NCI-H2227 (cell line): ENCODE data around the gene CXCL11.
"Not testable (repeated sequence)": the region's sequence is repeated elsewhere in the genome, so short reads cannot be mapped to it uniquely, and the experiment has no call there.

ENCODE experiments used
- DNase-seq: peaks from one replicate; lab custom pipeline; 2025; ENCODE audit not compliant: unreplicated experiment; lab: John Stamatoyannopoulos, UW

Gene CXCL11

GRCh38 chr4:76002176-76002575 is 33.7 kb downstream of the CXCL11 start:
- DNase-seq: no peak

DNA sequence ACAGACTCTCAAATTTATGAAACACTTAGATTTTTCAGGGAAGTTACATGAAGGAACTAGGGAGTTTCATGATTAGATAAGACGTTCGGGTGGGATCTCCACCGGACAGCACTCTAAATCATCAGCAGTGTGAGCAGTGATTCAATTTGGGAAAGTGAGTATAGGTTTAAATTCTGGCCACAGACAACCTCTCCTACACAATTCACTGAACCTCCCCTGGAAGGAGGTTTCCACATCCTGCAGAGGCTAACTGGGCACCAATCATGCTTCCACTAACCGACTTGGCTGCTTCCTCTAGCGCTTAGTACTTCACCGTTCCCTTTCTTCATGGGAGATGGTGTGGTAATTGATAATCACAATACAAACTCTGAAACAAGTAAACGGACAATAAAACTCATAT is 34.2 kb downstream of the CXCL11 start:
- no peak for DNase-seq

DNA sequence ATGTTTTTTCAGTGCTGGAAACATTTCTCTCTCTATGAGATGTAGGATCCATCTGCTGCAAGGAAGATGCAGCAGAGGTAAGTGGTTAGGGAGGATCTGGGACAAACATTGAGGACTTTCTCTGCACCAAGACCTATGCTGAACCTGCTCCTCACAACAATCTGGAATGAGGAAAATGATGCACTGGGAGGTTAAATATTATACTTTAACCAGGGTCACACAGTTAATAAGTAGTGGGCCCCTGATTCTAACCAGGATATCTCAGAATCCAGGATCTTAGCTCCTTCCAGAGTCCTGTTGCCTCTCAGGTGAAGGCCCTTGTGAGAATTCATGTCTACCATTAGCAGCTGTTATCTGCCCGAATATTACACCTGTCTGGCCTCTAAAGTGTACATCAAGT is 35.6 kb downstream of the CXCL11 start:
- no peak for DNase-seq

GRCh38 chr4:75998525-75999147 is 37.2 kb downstream of the CXCL11 start:
- DNase-seq: not testable (repeated sequence)

DNA sequence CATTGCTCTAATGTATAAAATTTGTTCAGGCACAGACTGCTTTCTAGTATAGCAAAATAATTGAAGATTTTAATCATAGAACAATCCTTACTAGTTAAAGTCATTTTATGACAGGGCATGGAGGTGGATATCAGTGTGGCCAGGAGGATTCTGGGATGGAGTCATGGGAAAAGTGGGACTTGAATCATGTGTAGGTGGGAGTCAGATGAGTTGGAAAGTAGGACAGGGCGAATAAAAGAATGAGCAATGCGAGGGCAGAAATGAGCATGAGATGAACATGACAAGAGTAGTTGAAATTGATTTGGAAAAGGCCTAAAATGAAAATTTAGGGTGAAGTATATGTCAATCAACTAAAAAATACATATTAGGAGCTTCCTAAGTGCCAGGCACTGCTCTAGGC is 37.9 kb downstream of the CXCL11 start:
- no peak for DNase-seq

GRCh38 chr4:75997081-75997480 is 38.8 kb downstream of the CXCL11 start:
- no peak for DNase-seq

DNA sequence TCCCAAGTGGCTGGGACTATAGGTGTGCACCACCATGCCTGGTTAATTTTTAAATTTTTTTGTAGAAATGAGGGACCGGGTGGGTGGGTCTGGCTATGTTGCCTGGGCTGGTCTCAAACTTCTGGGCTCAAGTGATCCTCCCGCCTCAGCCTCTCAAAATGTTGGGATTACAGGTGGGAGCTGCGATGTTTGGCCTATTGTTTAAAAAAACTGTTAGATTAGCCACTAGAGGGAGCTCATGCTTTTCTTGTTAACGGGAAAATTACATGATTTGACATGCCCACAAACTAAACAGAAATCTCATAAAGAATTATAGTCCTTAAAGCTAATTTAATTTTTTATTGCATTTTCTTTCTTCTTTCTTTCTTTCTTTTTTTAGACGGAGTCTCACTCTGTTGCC is 40.1 kb downstream of the CXCL11 start:
- DNase-seq: peak; percentile 65

DNA sequence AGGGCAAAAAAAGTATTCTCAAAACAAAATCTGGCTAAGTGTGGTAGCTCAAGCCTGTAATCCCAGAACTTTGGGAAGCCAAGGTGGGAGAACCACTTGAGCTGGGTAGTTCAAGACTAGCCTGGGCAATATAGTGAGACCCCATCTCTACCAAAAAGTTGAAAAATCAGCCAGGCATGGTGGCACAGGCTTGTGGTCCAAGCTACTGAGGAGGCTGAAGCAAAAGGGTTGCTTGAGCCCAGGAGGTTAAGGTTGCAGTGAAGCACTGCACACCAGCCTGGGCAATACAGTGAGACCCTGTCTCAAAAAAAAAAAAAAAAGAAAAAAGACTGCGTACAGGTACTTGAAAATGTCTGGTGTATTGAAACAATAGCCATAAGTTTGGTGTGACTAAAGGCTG is 43.4 kb downstream of the CXCL11 start:
- DNase-seq: no peak

DNA sequence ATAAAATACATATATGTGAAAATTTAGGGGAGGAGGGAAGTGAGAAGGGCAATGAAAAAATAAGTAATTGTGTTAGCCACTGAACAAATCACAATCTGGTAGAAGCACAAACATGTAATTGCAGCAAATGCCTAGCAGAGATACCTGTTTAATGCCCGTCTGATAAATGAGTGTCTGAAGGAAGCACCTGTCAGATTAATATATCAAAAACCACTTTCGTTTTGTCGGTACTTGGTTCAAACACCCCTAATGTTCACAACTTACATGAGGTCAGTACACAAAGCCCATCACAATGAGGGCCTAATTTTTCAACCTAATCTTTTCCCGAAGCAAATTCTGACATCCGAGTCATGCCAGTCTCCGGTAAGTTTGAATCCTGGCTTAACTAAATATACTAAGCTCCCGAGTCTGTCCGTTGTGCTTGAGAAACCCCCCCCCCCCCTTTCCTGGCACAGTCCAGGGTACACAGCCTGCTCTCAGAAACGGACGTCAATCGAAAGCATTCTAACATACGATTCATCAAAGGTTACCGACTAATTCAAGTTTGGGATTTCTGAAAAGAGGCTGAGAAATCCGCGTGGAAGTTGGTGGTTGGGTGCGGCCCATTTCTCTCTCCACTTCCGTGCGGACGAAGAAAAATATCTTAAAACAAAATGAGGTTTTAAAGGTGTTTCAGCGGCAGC is 45.9 kb downstream of the CXCL11 start:
- no peak for DNase-seq

DNA sequence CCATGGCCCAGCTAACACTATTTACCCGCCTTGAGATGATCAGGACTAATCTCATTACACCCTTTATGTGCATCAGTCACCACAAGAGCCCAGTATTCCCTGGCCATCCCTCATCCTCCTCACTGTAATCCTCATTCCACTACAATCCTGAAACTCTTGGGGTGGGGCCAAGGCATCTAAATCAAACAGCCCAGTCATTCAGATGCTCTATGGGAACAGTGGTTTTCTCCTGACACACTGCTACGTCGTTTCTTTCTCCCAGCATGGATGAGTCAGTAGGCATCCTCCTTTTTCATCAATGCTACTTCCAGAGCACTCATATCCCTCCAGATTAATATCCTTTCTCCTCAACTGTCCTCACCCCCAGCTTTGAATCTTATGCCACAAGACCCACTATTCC is 50.8 kb downstream of the CXCL11 start:
- DNase-seq: no peak
